ENCODE results near the gene LDLRAD3.

LDLRAD3 gene

DNA sequence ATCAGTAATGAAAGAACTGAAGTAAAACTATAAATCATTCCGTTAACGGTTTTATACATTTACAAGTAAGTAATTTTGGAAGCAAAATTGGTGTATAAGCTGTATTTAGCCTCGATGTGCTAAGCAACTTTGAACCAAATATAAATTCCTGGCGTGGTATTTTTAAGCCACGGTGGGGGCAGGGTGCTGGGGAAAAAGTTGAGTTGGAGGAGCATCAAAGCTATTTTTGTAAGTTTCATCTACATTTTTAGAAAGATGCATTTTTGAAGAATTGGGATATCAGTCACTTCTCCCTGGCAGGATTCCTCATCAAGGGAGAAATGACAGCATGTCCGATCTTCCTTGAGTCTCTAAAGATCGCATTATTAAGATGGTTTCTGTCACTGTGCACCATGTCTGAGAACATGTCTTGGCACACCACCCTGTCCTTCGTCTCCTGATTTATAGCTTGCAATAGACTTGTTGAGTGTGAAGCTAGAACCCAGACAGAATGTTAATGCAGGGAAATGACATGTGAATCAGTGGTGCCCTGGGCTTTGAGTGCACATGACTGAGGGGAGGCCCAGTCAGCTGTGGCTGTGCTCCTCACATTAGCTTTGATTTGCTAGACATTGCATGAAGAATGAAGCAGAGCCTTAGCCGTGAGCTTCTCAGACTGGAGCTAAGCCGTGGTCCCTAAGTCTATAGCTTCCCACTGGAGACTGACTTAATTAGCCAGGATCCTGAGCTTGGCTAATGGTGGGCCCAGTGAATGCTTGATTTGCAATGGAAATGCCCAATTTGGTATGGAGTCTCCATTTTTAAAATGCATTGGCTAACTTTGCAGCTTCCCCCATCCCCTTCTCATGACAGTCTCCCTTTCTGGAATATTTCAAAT lies 218.4 kb downstream of the LDLRAD3 start:
- TF ChIP-seq CTCF (conservative IDR thresholded peaks at IDR 0.05; ENCODE audit: low read length) = no peak
- no peak for TF ChIP-seq EZH2phosphoT487 (IDR thresholded peaks at IDR 0.05; ENCODE audit: borderline replicate concordance)
- no peak overlapping the region for H3K4me3 ChIP-seq (ENCODE audit: low read length, poor library complexity, severe bottlenecking)
- no peaks in the 10 kb centered on the region for H3K36me3 ChIP-seq (ENCODE audit: insufficient read depth, low read length)
- no peak overlapping the region for H3K4me2 ChIP-seq (ENCODE audit: low read depth, low read length, poor library complexity, severe bottlenecking)
- no peaks in the 10 kb centered on the region for H3K4me1 ChIP-seq (ENCODE audit: insufficient read depth, low read length, poor library complexity, severe bottlenecking)
- H4K20me1 ChIP-seq (ENCODE audit: insufficient read depth, low read length, poor library complexity, severe bottlenecking) = no peaks in the 10 kb centered on the region
- no peak overlapping the region for H2AFZ ChIP-seq (ENCODE audit: low read length)
- H3K9ac ChIP-seq (ENCODE audit: low read depth, low read length, poor library complexity, severe bottlenecking) = no peak overlapping the region
- H3K9me3 ChIP-seq (ENCODE audit: insufficient read depth, low read depth, low read length) = no peaks in the 10 kb centered on the region
- H3K9me2 ChIP-seq (replicated peaks; ENCODE audit: low read depth, low read length) = no peaks in the 10 kb centered on the region
- no peaks in the 10 kb centered on the region for H3K79me2 ChIP-seq (ENCODE audit: insufficient read depth, low read length)
- no peaks in the 10 kb centered on the region for H3K27me3 ChIP-seq (ENCODE audit: insufficient read depth, low read length, poor library complexity, severe bottlenecking)
- no peaks in the 10 kb centered on the region for H3F3A ChIP-seq (ENCODE audit: low read depth)

GRCh38 chr11:36162883-36163434 lies 219.1 kb downstream of the LDLRAD3 start:
- Histone ChIP-seq H3K4me1 (ENCODE audit: insufficient read depth, low read length, poor library complexity, severe bottlenecking) (no peaks in the 10 kb centered on the region), H2AFZ (ENCODE audit: low read length) (no peak overlapping the region), H3K9ac (ENCODE audit: low read depth, low read length, poor library complexity, severe bottlenecking) (no peak overlapping the region), H3K4me2 (ENCODE audit: low read depth, low read length, poor library complexity, severe bottlenecking) (no peak overlapping the region), H3K79me2 (ENCODE audit: insufficient read depth, low read length) (no peaks in the 10 kb centered on the region), H4K20me1 (ENCODE audit: insufficient read depth, low read length, poor library complexity, severe bottlenecking) (no peaks in the 10 kb centered on the region), H3K9me2 (replicated peaks; ENCODE audit: low read depth, low read length) (no peaks in the 10 kb centered on the region), H3K36me3 (ENCODE audit: insufficient read depth, low read length) (no peaks in the 10 kb centered on the region), H3K4me3 (ENCODE audit: low read length, poor library complexity, severe bottlenecking) (no peak overlapping the region), H3F3A (ENCODE audit: low read depth) (no peaks in the 10 kb centered on the region), H3K9me3 (ENCODE audit: insufficient read depth, low read depth, low read length) (no peaks in the 10 kb centered on the region), H3K27me3 (ENCODE audit: insufficient read depth, low read length, poor library complexity, severe bottlenecking) (no peaks in the 10 kb centered on the region)
- no peak for TF ChIP-seq EZH2phosphoT487 (IDR thresholded peaks at IDR 0.05; ENCODE audit: borderline replicate concordance)
- no peak for TF ChIP-seq CTCF (conservative IDR thresholded peaks at IDR 0.05; ENCODE audit: low read length)

DNA sequence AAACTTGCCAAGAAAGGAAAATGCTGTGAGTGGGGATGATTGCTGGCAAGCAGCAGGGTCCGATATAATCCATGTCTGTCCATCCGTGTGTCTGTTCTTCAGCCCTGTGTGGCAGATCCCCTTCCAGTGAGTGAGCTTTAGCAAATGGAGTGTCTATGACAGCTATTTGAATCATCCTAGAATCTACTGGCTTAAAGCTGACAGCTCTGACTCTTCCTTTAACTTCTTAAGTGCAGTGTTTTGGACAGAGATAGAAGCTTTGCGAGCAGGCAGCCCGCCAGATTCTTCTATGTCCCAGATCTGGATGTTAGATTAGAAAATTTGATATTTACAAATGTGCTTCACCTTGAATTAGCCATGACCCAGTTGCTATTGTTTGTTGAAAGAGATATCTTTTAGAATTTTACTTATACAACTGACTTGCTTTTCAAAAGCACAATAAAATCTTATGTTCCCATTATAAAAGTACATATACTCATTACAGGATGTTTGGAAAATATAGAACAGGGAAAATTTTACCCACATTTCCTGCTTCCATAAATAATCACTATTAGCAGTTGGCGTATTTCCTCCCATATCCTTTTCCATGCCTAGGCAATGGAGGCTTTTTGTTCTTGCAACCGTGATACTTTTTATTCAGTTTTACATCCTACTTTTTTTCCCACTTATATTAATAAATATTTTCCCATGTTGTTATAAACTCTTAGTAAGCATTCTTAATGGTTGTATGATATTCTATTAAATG lies 220.8 kb downstream of the LDLRAD3 start:
- Histone ChIP-seq H2AFZ (ENCODE audit: low read length) (no peak overlapping the region), H3K79me2 (ENCODE audit: insufficient read depth, low read length) (no peaks in the 10 kb centered on the region), H3K9me3 (ENCODE audit: insufficient read depth, low read depth, low read length) (no peaks in the 10 kb centered on the region), H3K4me3 (ENCODE audit: low read length, poor library complexity, severe bottlenecking) (no peak overlapping the region), H3K4me2 (ENCODE audit: low read depth, low read length, poor library complexity, severe bottlenecking) (no peak overlapping the region), H3K9me2 (replicated peaks; ENCODE audit: low read depth, low read length) (no peaks in the 10 kb centered on the region), H3K27me3 (ENCODE audit: insufficient read depth, low read length, poor library complexity, severe bottlenecking) (no peaks in the 10 kb centered on the region), H3F3A (ENCODE audit: low read depth) (no peaks in the 10 kb centered on the region), H3K9ac (ENCODE audit: low read depth, low read length, poor library complexity, severe bottlenecking) (no peak overlapping the region), H4K20me1 (ENCODE audit: insufficient read depth, low read length, poor library complexity, severe bottlenecking) (no peaks in the 10 kb centered on the region), H3K4me1 (ENCODE audit: insufficient read depth, low read length, poor library complexity, severe bottlenecking) (no peaks in the 10 kb centered on the region), H3K36me3 (ENCODE audit: insufficient read depth, low read length) (no peaks in the 10 kb centered on the region)
- TF ChIP-seq CTCF (conservative IDR thresholded peaks at IDR 0.05; ENCODE audit: low read length) (no peak), EZH2phosphoT487 (IDR thresholded peaks at IDR 0.05; ENCODE audit: borderline replicate concordance) (no peak)

Measured in Loucy (cell line).